Activated CD4-positive, alpha-beta T cell treated with anti-CD3 and anti-CD28 coated beads for 36 hours (primary cell): ENCODE measurements around the gene OXNAD1. TPM values are rescaled to one million over a fixed set of nuclear protein-coding genes. Genes with fewer than 3 reads are reported as not detected.
A peak's percentile ranks its signal among the peaks of the same experiment; 100 is the strongest.

Experiments
- ATAC-seq: fragments of 200-7000 bp; cut with Tn5 transposase; one replicate; pipeline ENCODE4 v1.10.0; 2021; ENCODE audit warnings: mild to moderate bottlenecking, moderate library complexity
- CTCF ChIA-PET: fragments of 350-600 bp; sonication (Branson Sonifier 250); formaldehyde crosslinking; loops from one replicate; lab custom pipeline; 2021; ENCODE audit warnings: antibody characterized with exemption; lab: Charles Lee
- POLR2A ChIA-PET: fragments of 350-600 bp; sonication (Branson Sonifier 250); formaldehyde crosslinking; loops from one replicate; lab custom pipeline; 2021; ENCODE audit warnings: antibody characterized with exemption, inconsistent platforms; lab: Charles Lee
- DNase-seq: peaks from one replicate; pipeline ENCODE4 v3.0.0-alpha.2; 2020
- H3K27ac Mint-ChIP-seq: one replicate; pipeline ENCODE4 v1.8.0; 2021; ENCODE audit warnings: mixed read lengths
- H3K27me3 Mint-ChIP-seq: one replicate; pipeline ENCODE4 v1.8.0; 2021; ENCODE audit warnings: mixed read lengths
- H3K36me3 Mint-ChIP-seq: one replicate; pipeline ENCODE4 v1.8.0; 2021; ENCODE audit warnings: low read depth, mixed read lengths
- H3K4me1 Mint-ChIP-seq: one replicate; pipeline ENCODE4 v1.8.0; 2021; ENCODE audit warnings: mixed read lengths
- H3K4me3 Mint-ChIP-seq: one replicate; pipeline ENCODE4 v1.8.0; 2021; ENCODE audit warnings: mild to moderate bottlenecking, moderate library complexity, mixed read lengths
- H3K9me3 Mint-ChIP-seq: one replicate; pipeline ENCODE4 v1.8.0; 2021; ENCODE audit warnings: low read depth, mixed read lengths
- intact Hi-C, 2 experiments: fragments of 100-400 bp; cut with DNase I in 1 of 2; cut with micrococcal nuclease in 1 of 2; formaldehyde crosslinking; loops; one replicate each; pipeline versions ENCODE4 v1.14.2 to v1.15.1; 2022 to 2024; cut with DNase I, micrococcal nuclease
- total RNA-seq, 2 experiments: library from RNA; stranded (reverse); gene quantifications; one replicate each; pipeline ENCODE4 v1.2.3, GENCODE V29; 2021

Gene OXNAD1
- total RNA-seq, 2 experiments from 2014 or later: 27.7 to 34.6 TPM

- intact Hi-C loops: loop anchor here (1.0 to 10.0 kb wide), 6 partner anchors 14 to 730 kb away; no protein-coding TSS in a partner anchor
- peak; percentile 44 for DNase-seq
- peak; percentile 57 for ATAC-seq
- Mint-ChIP-seq H3K27me3 (no peaks in the 10 kb centered on the region), H3K4me1 (peaks cover 95% of the 10 kb centered on the region), H3K36me3 (peaks cover 72% of the 10 kb centered on the region), H3K27ac (peak overlapping the region; percentile 87), H3K9me3 (peaks cover 9% of the 10 kb centered on the region), H3K4me3 (peak overlapping the region; percentile 40)
- ChIA-PET POLR2A (interaction anchor here (0.6 to 1.7 kb wide), 6 partner anchors 9 to 652 kb away, joined by 3 to 7 read pairs (median 3); partner anchors contain the start of genes DPH3 and OXNAD1), CTCF (interaction anchor here (0.7 to 9.8 kb wide), 12 partner anchors 8 to 623 kb away, joined by 3 to 262 read pairs (median 4); no protein-coding TSS in a partner anchor)
Observed at GRCh38 chr3:16294844-16295243, 29.8 kb downstream of the OXNAD1 start.

GRCh38 chr3:16295298-16295890, 30.4 kb downstream of the OXNAD1 start:
- H3K27ac Mint-ChIP-seq: peak overlapping the region; percentile 89
- peaks cover 73% of the 10 kb centered on the region for H3K36me3 Mint-ChIP-seq
- peaks cover 95% of the 10 kb centered on the region for H3K4me1 Mint-ChIP-seq
- POLR2A ChIA-PET: interaction anchor here (0.6 to 1.7 kb wide), 5 partner anchors 9 to 272 kb away, joined by 3 to 7 read pairs (median 6); partner anchors contain the start of genes DPH3 and OXNAD1
- CTCF ChIA-PET: interaction anchor here (0.7 to 9.8 kb wide), 13 partner anchors 9 to 624 kb away, joined by 3 to 262 read pairs (median 4); no protein-coding TSS in a partner anchor
- H3K27me3 Mint-ChIP-seq: no peaks in the 10 kb centered on the region
- no peak for ATAC-seq
- peak overlapping the region; percentile 42 for H3K4me3 Mint-ChIP-seq
- intact Hi-C loops: loop anchor here (1.0 to 10.0 kb wide), 5 partner anchors 14 to 729 kb away; no protein-coding TSS in a partner anchor
- no peak for DNase-seq
- H3K9me3 Mint-ChIP-seq: peaks cover 9% of the 10 kb centered on the region

GRCh38 chr3:16297997-16298885, 33.2 kb downstream of the OXNAD1 start:
- Mint-ChIP-seq H3K27ac (peak overlapping the region; percentile 88), H3K4me1 (peaks cover 99% of the 10 kb centered on the region), H3K36me3 (peaks cover 76% of the 10 kb centered on the region), H3K27me3 (no peaks in the 10 kb centered on the region), H3K9me3 (peaks cover 3% of the 10 kb centered on the region), H3K4me3 (peak overlapping the region; percentile 3)
- POLR2A ChIA-PET: interaction anchor here (0.8 kb wide), 1 partner anchor 11 kb away, joined by 3 read pairs; no protein-coding TSS in a partner anchor
- DNase-seq: no peak
- ATAC-seq: no peak
- CTCF ChIA-PET: interaction anchor here (0.6 to 1.6 kb wide), 8 partner anchors 10 to 700 kb away, joined by 3 to 9 read pairs (median 4); no protein-coding TSS in a partner anchor
- intact Hi-C loops: loop anchor here (5.0 to 10.0 kb wide), 4 partner anchors 79 to 727 kb away; no protein-coding TSS in a partner anchor

- peak overlapping the region; percentile 88 for H3K27ac Mint-ChIP-seq
- peaks cover 3% of the 10 kb centered on the region for H3K9me3 Mint-ChIP-seq
- intact Hi-C loops: loop anchor here (5.0 to 10.0 kb wide), 4 partner anchors 78 to 726 kb away; no protein-coding TSS in a partner anchor
- DNase-seq (no peak), ATAC-seq (no peak)
- POLR2A ChIA-PET: no interaction called here
- peaks cover 97% of the 10 kb centered on the region for H3K4me1 Mint-ChIP-seq
- CTCF ChIA-PET: interaction anchor here (1.0 to 1.6 kb wide), 2 partner anchors 12 to 15 kb away, joined by 4 to 8 read pairs; no protein-coding TSS in a partner anchor
- peaks cover 74% of the 10 kb centered on the region for H3K36me3 Mint-ChIP-seq
- H3K4me3 Mint-ChIP-seq: peak overlapping the region; percentile 3
- H3K27me3 Mint-ChIP-seq: no peaks in the 10 kb centered on the region
Observed at GRCh38 chr3:16298891-16299290, 33.9 kb downstream of the OXNAD1 start.

- no peaks in the 10 kb centered on the region for H3K27me3 Mint-ChIP-seq
- DNase-seq (no peak), ATAC-seq (no peak)
- CTCF ChIA-PET: interaction anchor here (1.2 to 2.4 kb wide), 2 partner anchors 9 to 28 kb away, joined by 3 to 9 read pairs; no protein-coding TSS in a partner anchor
- H3K9me3 Mint-ChIP-seq: peaks cover 3% of the 10 kb centered on the region
- POLR2A ChIA-PET: no interaction called here
- peak overlapping the region; percentile 96 for H3K27ac Mint-ChIP-seq
- peaks cover 97% of the 10 kb centered on the region for H3K4me1 Mint-ChIP-seq
- H3K4me3 Mint-ChIP-seq: no peak overlapping the region
- intact Hi-C loops: loop anchor here (1.0 to 10.0 kb wide), 5 partner anchors 8 to 725 kb away; no protein-coding TSS in a partner anchor
- peaks cover 74% of the 10 kb centered on the region for H3K36me3 Mint-ChIP-seq
Observed at GRCh38 chr3:16299746-16300145, 34.7 kb downstream of the OXNAD1 start.

- ATAC-seq: peak; percentile 8
- intact Hi-C loops: loop anchor here in 1 of 2 experiments (1.0 kb wide), 1 partner anchor 9 kb away; no protein-coding TSS in a partner anchor
- DNase-seq: no peak
- Mint-ChIP-seq H3K27ac (peak overlapping the region; percentile 96), H3K4me1 (peaks cover 98% of the 10 kb centered on the region), H3K36me3 (peaks cover 75% of the 10 kb centered on the region), H3K27me3 (no peaks in the 10 kb centered on the region), H3K4me3 (peak overlapping the region; percentile 66), H3K9me3 (peaks cover 3% of the 10 kb centered on the region)
- ChIA-PET CTCF (interaction anchor here (1.0 to 2.4 kb wide), 6 partner anchors 8 to 28 kb away, joined by 3 to 9 read pairs (median 4); no protein-coding TSS in a partner anchor), POLR2A (no interaction called here)
Observed at GRCh38 chr3:16300307-16300706, 35.3 kb downstream of the OXNAD1 start.

GRCh38 chr3:16300881-16301359, 35.9 kb downstream of the OXNAD1 start:
- peak; percentile 53 for DNase-seq

GRCh38 chr3:16301507-16301906, 36.5 kb downstream of the OXNAD1 start:
- POLR2A ChIA-PET: interaction anchor here (0.6 kb wide), 1 partner anchor 532 kb away, joined by 3 read pairs; no protein-coding TSS in a partner anchor
- intact Hi-C loops: loop anchor here (1.0 kb wide), 2 partner anchors 8 to 10 kb away; no protein-coding TSS in a partner anchor
- Mint-ChIP-seq H3K9me3 (peaks cover 2% of the 10 kb centered on the region), H3K27ac (peak overlapping the region; percentile 96), H3K4me3 (peak overlapping the region; percentile 66), H3K4me1 (peaks cover 98% of the 10 kb centered on the region), H3K27me3 (no peaks in the 10 kb centered on the region), H3K36me3 (peaks cover 75% of the 10 kb centered on the region)
- peak; percentile 57 for DNase-seq
- peak; percentile 30 for ATAC-seq
- CTCF ChIA-PET: interaction anchor here (0.8 to 2.4 kb wide), 7 partner anchors 8 to 16 kb away, joined by 3 to 9 read pairs (median 4); no protein-coding TSS in a partner anchor

More at GRCh38 chr3:16300881-16301359, 35.9 kb downstream of the OXNAD1 start:
- Mint-ChIP-seq H3K27me3 (no peaks in the 10 kb centered on the region), H3K9me3 (peaks cover 3% of the 10 kb centered on the region), H3K36me3 (peaks cover 75% of the 10 kb centered on the region), H3K4me1 (peaks cover 98% of the 10 kb centered on the region), H3K27ac (peak overlapping the region; percentile 96), H3K4me3 (peak overlapping the region; percentile 66)
- intact Hi-C loops: loop anchor here (1.0 kb wide), 2 partner anchors 8 to 10 kb away; no protein-coding TSS in a partner anchor
- POLR2A ChIA-PET: interaction anchor here (0.6 kb wide), 1 partner anchor 532 kb away, joined by 3 read pairs; no protein-coding TSS in a partner anchor
- peak; percentile 55 for ATAC-seq
- CTCF ChIA-PET: interaction anchor here (0.8 to 2.4 kb wide), 9 partner anchors 9 to 29 kb away, joined by 3 to 9 read pairs (median 4); no protein-coding TSS in a partner anchor

GRCh38 chr3:16302082-16302631, 37.1 kb downstream of the OXNAD1 start:
- Mint-ChIP-seq H3K4me3 (peak overlapping the region; percentile 66), H3K27me3 (no peaks in the 10 kb centered on the region), H3K9me3 (peaks cover 2% of the 10 kb centered on the region), H3K36me3 (peaks cover 75% of the 10 kb centered on the region), H3K27ac (peak overlapping the region; percentile 96), H3K4me1 (peaks cover 98% of the 10 kb centered on the region)
- ChIA-PET CTCF (interaction anchor here (1.0 to 3.2 kb wide), 3 partner anchors 12 to 16 kb away, joined by 4 to 17 read pairs (median 9); no protein-coding TSS in a partner anchor), POLR2A (no interaction called here)
- intact Hi-C loops: no loop called here
- ATAC-seq (no peak), DNase-seq (no peak)
